Measurements from ENCODE around the gene DDX31. TPM values are rescaled to one million over a fixed set of nuclear protein-coding genes. Genes with fewer than 3 reads are reported as not detected.

The DDX31 gene
- total RNA-seq, 1 experiment from 2014 or later: 28.4 TPM

DNA sequence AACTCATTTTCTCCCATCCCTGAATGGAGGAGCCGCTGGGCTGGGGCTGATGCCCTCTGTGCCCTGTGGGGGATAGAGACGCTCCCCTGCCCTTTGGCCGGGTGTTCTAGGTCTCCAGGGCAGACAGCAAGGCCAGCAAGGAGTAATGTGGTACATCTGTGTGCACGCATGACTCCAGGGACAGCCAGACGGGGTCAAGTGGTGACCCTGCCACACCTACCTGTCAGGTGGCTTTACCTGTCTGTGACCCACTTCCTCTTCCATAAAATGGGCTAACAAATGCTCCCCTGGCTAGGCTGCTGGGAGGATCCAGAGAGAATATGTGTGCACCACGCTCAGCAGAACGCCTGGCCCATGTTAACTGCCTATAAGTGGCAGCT is 122.7 kb downstream of the DDX31 start:
- Mint-ChIP-seq H3K4me3 (no peak overlapping the region), H3K27ac (no peak overlapping the region), H3K4me1 (peaks cover 24 to 42% of the 10 kb centered on the region in 2 experiments), H3K36me3 (ENCODE audit: insufficient read depth in 1 of 3, low read depth in 3 of 3) (no peaks in the 10 kb centered on the region), H3K9me3 (no peaks in the 10 kb centered on the region), H3K27me3 (ENCODE audit: low read depth) (peaks cover 5% of the 10 kb centered on the region)
- Histone ChIP-seq H3K4me1 (ENCODE audit: insufficient read depth, low read length) (no peaks in the 10 kb centered on the region), H3K56ac (ENCODE audit: insufficient read length, low read depth, low read length) (no peak overlapping the region), H3K9me3 (ENCODE audit: control insufficient read depth, low read depth, low read length) (no peaks in the 10 kb centered on the region), H2BK15ac (ENCODE audit: low read depth, low read length) (no peak overlapping the region), H2BK120ac (ENCODE audit: low read depth, low read length, poor library complexity, severe bottlenecking) (no peak overlapping the region), H2AK5ac (ENCODE audit: insufficient read length, low read length) (no peak overlapping the region), H4K91ac (ENCODE audit: insufficient read length, low read depth, low read length) (no peak overlapping the region), H3K27me3 (ENCODE audit: insufficient read depth, low read length) (no peaks in the 10 kb centered on the region), H3K27ac (ENCODE audit: insufficient read length, low read depth, low read length) (no peak overlapping the region), H4K8ac (replicated peaks; ENCODE audit: insufficient read length, low read depth, low read length) (no peak overlapping the region), H3K79me2 (ENCODE audit: insufficient read depth, low read length) (no peaks in the 10 kb centered on the region), H4K5ac (ENCODE audit: insufficient read length, low read depth, low read length) (no peak overlapping the region), H3K79me1 (ENCODE audit: insufficient read depth, low read depth, low read length, poor library complexity, severe bottlenecking) (no peaks in the 10 kb centered on the region), H4K20me1 (ENCODE audit: control insufficient read depth, insufficient read depth, insufficient read length) (no peaks in the 10 kb centered on the region), H3K14ac (ENCODE audit: insufficient read depth, low read length) (no peak overlapping the region), H3K23me2 (ENCODE audit: insufficient read length, low read depth, low read length, poor library complexity, severe bottlenecking) (peaks cover 8% of the 10 kb centered on the region), H2BK20ac (ENCODE audit: low read depth, low read length, poor library complexity, severe bottlenecking) (no peak overlapping the region), H3K4me2 (ENCODE audit: insufficient read depth, insufficient read length, low read length) (no peak overlapping the region), H2BK5ac (ENCODE audit: insufficient read length, low read length) (no peak overlapping the region), H3K4ac (ENCODE audit: low read depth, low read length) (no peak overlapping the region), H3K9ac (ENCODE audit: extremely low read depth, insufficient read length, low read length) (no peak overlapping the region), H3K18ac (ENCODE audit: insufficient read length, low read depth, low read length) (no peak overlapping the region), H2AFZ (ENCODE audit: low read length) (no peak overlapping the region), H2BK12ac (ENCODE audit: insufficient read length, low read depth, low read length) (no peak overlapping the region), H3T11ph (ENCODE audit: low read length) (no peak overlapping the region), H3K23ac (ENCODE audit: insufficient read length, low read depth, low read length) (no peak overlapping the region)
- no CpG with 5 or more reads among the region's 7 CpGs for WGBS (ENCODE audit: extremely low coverage, insufficient read length, low lambda C conversion rate)
- no peak for DNase-seq
- TF ChIP-seq, protein P1, sequence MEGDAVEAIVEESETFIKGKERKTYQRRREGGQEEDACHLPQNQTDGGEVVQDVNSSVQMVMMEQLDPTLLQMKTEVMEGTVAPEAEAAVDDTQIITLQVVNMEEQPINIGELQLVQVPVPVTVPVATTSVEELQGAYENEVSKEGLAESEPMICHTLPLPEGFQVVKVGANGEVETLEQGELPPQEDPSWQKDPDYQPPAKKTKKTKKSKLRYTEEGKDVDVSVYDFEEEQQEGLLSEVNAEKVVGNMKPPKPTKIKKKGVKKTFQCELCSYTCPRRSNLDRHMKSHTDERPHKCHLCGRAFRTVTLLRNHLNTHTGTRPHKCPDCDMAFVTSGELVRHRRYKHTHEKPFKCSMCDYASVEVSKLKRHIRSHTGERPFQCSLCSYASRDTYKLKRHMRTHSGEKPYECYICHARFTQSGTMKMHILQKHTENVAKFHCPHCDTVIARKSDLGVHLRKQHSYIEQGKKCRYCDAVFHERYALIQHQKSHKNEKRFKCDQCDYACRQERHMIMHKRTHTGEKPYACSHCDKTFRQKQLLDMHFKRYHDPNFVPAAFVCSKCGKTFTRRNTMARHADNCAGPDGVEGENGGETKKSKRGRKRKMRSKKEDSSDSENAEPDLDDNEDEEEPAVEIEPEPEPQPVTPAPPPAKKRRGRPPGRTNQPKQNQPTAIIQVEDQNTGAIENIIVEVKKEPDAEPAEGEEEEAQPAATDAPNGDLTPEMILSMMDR (conservative IDR thresholded peaks at IDR 0.05): no peak
